ENCODE data around the gene BEGAIN.

The BEGAIN gene

DNA sequence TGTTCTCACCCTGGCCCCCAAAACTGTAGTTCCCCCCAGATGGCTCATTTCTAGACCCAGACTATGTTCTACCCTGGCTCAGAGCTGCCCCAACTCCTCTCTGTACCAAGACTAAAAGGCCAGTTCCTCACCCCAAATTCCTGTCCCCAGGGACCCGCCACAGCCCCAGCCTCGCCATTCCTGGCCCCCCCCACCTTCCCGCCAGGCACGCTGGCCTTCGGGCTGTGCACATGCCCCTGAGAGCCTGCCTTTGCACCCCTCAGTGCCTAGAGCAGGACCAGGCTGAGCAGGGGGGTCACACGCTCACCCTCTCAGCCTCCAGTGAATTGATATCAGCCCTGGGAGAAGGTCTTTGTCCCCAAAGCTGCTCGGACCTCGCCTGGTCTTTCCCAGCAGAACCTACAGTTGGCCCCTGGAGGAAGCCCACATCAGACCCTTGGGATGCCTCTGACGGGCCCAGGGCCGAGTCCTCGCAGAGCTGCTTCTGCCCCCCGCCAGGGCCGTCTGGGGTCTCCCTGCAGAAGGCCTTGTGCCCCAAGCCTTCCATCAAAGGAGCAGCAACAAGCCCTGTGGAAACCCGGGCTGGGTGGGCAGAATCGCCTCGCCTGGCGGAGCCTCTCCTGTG is 32.4 kb downstream of the BEGAIN start:
- Histone ChIP-seq H3K4me3 (ENCODE audit: low read length) (no peak overlapping the region), H3K4me2 (ENCODE audit: low read length) (no peak overlapping the region), H3F3A (ENCODE audit: control insufficient read depth, insufficient read depth) (no peaks in the 10 kb centered on the region), H3K9me2 (replicated peaks; ENCODE audit: control insufficient read depth, low read length) (no peaks in the 10 kb centered on the region), H3K9me3 (ENCODE audit: control insufficient read depth, insufficient read depth, low read length) (no peaks in the 10 kb centered on the region), H3K36me3 (ENCODE audit: control insufficient read depth, low read length) (no peaks in the 10 kb centered on the region), H4K20me1 (ENCODE audit: control insufficient read depth, insufficient read depth, low read depth, low read length) (no peaks in the 10 kb centered on the region), H3K4me1 (ENCODE audit: control insufficient read depth, low read length) (no peaks in the 10 kb centered on the region), H3K79me2 (ENCODE audit: control insufficient read depth, low read length) (no peaks in the 10 kb centered on the region), H3K27ac (ENCODE audit: low read depth, low read length) (no peak overlapping the region), H3K27me3 (ENCODE audit: control insufficient read depth, low read length) (no peaks in the 10 kb centered on the region)
- TF ChIP-seq EZH2phosphoT487 (IDR thresholded peaks at IDR 0.05; ENCODE audit: borderline replicate concordance, low read length): no peak
- TF ChIP-seq, protein P1, sequence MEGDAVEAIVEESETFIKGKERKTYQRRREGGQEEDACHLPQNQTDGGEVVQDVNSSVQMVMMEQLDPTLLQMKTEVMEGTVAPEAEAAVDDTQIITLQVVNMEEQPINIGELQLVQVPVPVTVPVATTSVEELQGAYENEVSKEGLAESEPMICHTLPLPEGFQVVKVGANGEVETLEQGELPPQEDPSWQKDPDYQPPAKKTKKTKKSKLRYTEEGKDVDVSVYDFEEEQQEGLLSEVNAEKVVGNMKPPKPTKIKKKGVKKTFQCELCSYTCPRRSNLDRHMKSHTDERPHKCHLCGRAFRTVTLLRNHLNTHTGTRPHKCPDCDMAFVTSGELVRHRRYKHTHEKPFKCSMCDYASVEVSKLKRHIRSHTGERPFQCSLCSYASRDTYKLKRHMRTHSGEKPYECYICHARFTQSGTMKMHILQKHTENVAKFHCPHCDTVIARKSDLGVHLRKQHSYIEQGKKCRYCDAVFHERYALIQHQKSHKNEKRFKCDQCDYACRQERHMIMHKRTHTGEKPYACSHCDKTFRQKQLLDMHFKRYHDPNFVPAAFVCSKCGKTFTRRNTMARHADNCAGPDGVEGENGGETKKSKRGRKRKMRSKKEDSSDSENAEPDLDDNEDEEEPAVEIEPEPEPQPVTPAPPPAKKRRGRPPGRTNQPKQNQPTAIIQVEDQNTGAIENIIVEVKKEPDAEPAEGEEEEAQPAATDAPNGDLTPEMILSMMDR (IDR thresholded peaks at IDR 0.05; ENCODE audit: low read depth, low read length, poor library complexity, severe bottlenecking): no peak

DNA sequence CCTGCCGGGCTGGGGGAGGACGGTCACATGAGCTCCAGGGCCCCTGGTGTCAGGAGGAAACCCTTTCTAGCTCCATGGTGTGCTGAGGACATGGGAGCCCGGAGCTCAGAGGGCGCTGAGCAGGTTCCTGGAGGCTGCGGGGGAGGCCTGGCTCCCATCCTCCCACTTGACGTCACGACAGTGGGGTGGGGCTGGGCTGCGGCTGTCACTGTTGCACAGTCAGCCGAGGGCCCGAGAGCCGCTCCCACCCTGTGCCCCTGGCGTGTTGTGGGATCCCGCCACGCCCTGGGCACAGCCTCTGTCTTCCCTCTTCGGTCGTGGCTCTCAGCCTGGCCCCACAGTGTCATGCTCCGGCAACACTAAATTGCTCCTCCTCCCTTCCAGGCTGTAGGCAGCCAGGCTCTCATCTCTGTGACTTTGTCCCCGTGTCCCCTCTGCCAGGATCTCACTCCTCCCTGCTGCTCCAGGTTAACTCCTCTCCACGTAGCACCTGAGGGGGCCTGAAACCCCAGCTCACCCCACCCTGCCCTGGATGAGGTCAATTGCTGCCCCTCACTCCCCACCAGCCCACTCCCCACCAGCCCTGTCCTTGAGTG is 33.0 kb downstream of the BEGAIN start:
- Histone ChIP-seq H3K4me2 (ENCODE audit: low read length) (no peak overlapping the region), H3K4me1 (ENCODE audit: control insufficient read depth, low read length) (no peaks in the 10 kb centered on the region), H3K79me2 (ENCODE audit: control insufficient read depth, low read length) (no peaks in the 10 kb centered on the region), H3K27ac (ENCODE audit: low read depth, low read length) (no peak overlapping the region), H3K36me3 (ENCODE audit: control insufficient read depth, low read length) (no peaks in the 10 kb centered on the region), H3K9me3 (ENCODE audit: control insufficient read depth, insufficient read depth, low read length) (no peaks in the 10 kb centered on the region), H4K20me1 (ENCODE audit: control insufficient read depth, insufficient read depth, low read depth, low read length) (no peaks in the 10 kb centered on the region), H3K27me3 (ENCODE audit: control insufficient read depth, low read length) (no peaks in the 10 kb centered on the region), H3K9me2 (replicated peaks; ENCODE audit: control insufficient read depth, low read length) (no peaks in the 10 kb centered on the region), H3F3A (ENCODE audit: control insufficient read depth, insufficient read depth) (no peaks in the 10 kb centered on the region), H3K4me3 (ENCODE audit: low read length) (no peak overlapping the region)
- TF ChIP-seq, protein P1 (IDR thresholded peaks at IDR 0.05; ENCODE audit: low read depth, low read length, poor library complexity, severe bottlenecking): no peak
- no peak for TF ChIP-seq EZH2phosphoT487 (IDR thresholded peaks at IDR 0.05; ENCODE audit: borderline replicate concordance, low read length)

- Histone ChIP-seq H3K4me2 (ENCODE audit: low read length) (no peak overlapping the region), H3K4me1 (ENCODE audit: control insufficient read depth, low read length) (peaks cover under 1% of the 10 kb centered on the region)
Measured at GRCh38 chr14:100553471-100553870, 33.7 kb downstream of the BEGAIN start.

More at GRCh38 chr14:100553471-100553870, 33.7 kb downstream of the BEGAIN start:
- H3K27ac ChIP-seq (ENCODE audit: low read depth, low read length): no peak overlapping the region
- H3F3A ChIP-seq (ENCODE audit: control insufficient read depth, insufficient read depth): no peaks in the 10 kb centered on the region
- no peaks in the 10 kb centered on the region for H3K36me3 ChIP-seq (ENCODE audit: control insufficient read depth, low read length)
- H3K9me2 ChIP-seq (replicated peaks; ENCODE audit: control insufficient read depth, low read length): no peaks in the 10 kb centered on the region
- TF ChIP-seq, protein P1 (IDR thresholded peaks at IDR 0.05; ENCODE audit: low read depth, low read length, poor library complexity, severe bottlenecking): no peak
- TF ChIP-seq EZH2phosphoT487 (IDR thresholded peaks at IDR 0.05; ENCODE audit: borderline replicate concordance, low read length): no peak
- H4K20me1 ChIP-seq (ENCODE audit: control insufficient read depth, insufficient read depth, low read depth, low read length): no peaks in the 10 kb centered on the region
- H3K4me3 ChIP-seq (ENCODE audit: low read length): no peak overlapping the region
- H3K27me3 ChIP-seq (ENCODE audit: control insufficient read depth, low read length): no peaks in the 10 kb centered on the region
- no peaks in the 10 kb centered on the region for H3K9me3 ChIP-seq (ENCODE audit: control insufficient read depth, insufficient read depth, low read length)
- H3K79me2 ChIP-seq (ENCODE audit: control insufficient read depth, low read length): no peaks in the 10 kb centered on the region

Measured in DOHH2 (cell line).